ENCODE data around the gene SLC30A7. TPM values are rescaled to one million over a fixed set of nuclear protein-coding genes. Genes with fewer than 3 reads are reported as not detected.
"Not testable (repeated sequence)": the region's sequence is repeated elsewhere in the genome, so short reads cannot be mapped to it uniquely, and the experiment has no call there.

Gene SLC30A7
- total RNA-seq, 1 donor from 2014 or later: 19.1 TPM

GRCh38 chr1:100891380-100891779 lies 4.5 kb upstream of the SLC30A7 start:
- DNase-seq: no peak

DNA sequence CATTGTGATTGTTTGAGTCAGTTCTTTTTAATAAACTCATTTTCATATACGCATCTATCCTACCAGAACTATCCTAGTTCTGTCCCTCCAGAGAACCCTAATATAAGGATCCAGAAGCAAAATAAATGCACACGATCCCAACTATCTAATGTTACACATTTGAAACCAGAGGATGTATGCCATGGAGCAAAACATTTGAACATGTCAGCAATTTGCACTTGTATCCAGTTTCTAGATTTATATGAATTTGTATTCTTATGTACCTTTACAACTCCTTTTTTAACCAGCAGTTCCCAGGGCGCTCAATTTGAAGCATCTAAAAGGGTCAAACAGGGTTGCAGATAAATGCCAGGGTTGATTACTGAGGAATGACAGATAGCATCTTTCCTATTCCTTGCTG lies 3.3 kb upstream of the SLC30A7 start:
- DNase-seq: no peak

DNA sequence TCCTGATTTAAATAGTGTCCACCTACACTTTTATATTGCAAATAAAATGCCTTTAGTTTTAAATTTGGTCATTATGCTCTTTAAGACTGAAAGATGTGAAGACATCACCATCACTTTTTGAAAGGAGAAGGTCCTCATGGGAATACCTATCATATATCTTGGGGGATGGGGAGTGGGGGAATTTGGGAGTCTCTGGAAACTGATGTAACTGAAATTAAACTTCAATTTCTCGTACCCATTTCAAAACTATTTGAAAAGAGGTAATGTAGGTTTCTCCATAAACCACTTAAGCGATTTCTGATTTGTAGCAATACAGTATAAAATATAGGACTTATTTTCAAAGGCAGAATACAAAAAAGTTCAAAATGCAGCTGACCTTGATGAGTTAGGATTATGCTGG lies 2.2 kb upstream of the SLC30A7 start:
- DNase-seq: no peak

GRCh38 chr1:100894603-100895539 lies 1.0 kb upstream of the SLC30A7 start, which contains the start of gene EXTL2:
Gene EXTL2, minus strand, starts transcription at chr1:100894842. Its CDS starts 6,085 bp downstream, at chr1:100888757.
- DNase-seq: peak; percentile 95

GRCh38 chr1:100896481-100896982 lies 642 bp downstream of the SLC30A7 start:
- DNase-seq: peak; percentile 40

- no peak for DNase-seq
Observed at GRCh38 chr1:100902365-100902764, 6.5 kb downstream of the SLC30A7 start.

GRCh38 chr1:100903777-100904176 lies 7.9 kb downstream of the SLC30A7 start:
- no peak for DNase-seq

DNA sequence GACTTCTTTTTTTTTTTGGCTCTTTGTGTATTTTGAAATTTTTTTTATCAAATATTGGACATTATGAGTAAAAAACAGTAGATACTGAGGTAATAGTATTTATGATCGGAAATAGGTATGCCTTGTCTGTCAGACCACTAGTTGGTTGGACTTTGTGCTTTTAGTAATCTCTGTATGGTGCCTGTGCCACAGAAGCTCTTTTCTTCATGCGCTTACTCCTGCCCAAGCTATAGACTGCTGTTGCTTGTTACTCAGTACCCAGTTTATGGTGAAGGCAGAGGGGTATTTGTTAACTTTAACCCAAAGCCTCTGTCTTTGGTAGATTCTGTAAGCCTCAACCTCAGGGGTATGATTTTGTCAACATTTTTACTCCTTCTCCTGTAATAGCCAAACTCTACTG lies 8.6 kb downstream of the SLC30A7 start:
- DNase-seq: no peak

GRCh38 chr1:100905181-100905580 lies 9.3 kb downstream of the SLC30A7 start:
- DNase-seq: no peak

GRCh38 chr1:100907887-100908286 lies 12.0 kb downstream of the SLC30A7 start:
- DNase-seq: no peak

- no peak for DNase-seq
Observed at GRCh38 chr1:100909018-100909417, 13.1 kb downstream of the SLC30A7 start.

- DNase-seq: no peak
Observed at GRCh38 chr1:100912019-100912418, 16.1 kb downstream of the SLC30A7 start.

- DNase-seq: peak; percentile 80
Observed at GRCh38 chr1:100921110-100921706, 25.3 kb downstream of the SLC30A7 start.

DNA sequence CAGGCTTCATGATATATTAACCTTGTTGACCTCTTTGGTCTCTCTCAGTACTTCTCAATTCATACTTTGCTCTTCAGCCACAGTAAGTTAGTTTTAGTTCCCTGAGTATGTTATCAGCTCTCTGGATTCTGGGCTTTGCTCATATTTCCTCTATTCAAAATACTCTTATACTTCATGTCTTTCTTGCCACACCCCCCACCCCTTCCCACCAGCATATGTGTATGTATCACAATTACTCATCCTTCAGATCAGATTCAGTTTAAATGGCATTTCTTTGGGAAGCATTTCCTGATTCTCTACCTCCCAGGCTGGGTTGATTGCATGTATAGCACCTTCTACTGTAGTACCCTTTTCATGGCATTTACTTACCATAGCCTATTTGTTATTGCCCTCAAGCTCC lies 28.3 kb downstream of the SLC30A7 start:
- no peak for DNase-seq

- no peak for DNase-seq
Observed at GRCh38 chr1:100924991-100925390, 29.1 kb downstream of the SLC30A7 start.

DNA sequence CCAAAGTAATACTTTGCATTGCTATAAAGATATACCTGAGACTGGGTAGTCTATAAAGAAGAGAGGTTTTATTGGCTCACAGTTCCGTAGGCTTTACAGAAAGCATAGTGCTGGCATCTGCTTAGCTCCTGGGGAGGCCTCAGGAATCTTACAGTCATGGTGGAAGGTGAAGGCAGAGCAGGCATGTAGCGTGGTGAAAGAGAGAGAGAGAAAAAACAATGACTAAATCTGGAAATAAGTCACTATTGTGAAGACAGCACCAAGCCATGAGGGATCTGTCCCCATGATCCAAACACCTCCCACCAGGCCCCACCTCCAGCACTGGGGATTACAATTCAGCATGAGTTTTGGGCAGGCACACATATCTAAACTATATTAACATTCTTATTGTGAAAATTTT lies 30.4 kb downstream of the SLC30A7 start:
- no peak for DNase-seq

DNA sequence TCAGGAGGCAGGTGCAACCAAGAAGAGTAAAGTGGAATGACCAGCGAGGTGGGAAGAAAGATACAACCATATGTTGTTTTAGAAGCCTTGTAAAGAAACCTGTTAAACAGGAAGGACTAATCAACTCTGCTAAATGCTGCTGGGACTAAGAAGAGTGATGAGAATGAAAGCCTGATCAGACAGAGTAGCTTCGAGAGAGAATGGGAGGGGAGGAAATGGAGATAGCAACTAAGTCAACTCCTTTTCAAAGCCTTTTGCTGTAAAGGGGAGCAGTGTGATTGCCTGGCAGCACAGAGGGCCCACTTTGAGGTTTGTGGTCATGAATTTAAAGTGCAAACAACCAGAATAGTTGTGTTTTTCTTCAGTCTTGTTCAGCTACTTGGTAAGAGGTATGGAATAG lies 31.4 kb downstream of the SLC30A7 start:
- no peak for DNase-seq

DNA sequence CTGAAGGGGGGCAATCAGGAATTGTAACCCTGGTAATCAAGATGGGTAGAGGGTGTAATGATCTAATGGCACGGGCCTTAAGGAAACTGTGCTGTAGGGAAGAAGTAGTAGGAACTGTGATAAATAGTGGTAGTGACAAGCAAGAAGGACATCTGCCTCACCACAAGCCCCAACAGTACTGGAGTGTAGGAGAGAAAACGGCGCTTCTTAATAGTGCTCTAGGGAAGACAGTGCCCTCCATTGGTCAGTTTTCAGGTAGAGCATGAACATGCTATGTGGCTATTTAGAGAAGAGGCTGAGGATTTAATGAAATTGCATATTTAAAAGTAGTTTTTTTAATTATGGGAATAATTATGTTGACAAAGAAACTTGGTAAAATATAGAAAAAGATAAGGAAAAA lies 32.2 kb downstream of the SLC30A7 start:
- DNase-seq: no peak

DNA sequence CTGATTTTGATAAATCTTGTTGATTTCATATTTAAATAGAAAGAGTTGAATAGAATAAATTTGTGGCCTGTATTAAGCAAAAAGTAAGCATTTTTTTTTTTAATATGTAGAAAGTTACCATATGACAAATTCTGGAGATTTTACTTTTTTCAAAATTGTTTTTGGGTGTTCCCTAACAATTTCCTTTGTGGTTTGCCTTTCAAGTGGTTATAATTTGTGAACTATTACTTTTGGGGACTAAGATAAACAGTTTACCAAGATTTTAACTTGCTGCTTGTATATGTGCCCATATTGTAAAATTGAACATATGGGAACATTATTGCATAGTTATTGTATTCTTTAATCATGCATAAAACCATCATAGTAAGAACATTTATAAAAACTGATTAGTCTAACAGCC lies 34.6 kb downstream of the SLC30A7 start:
- DNase-seq: no peak

DNA sequence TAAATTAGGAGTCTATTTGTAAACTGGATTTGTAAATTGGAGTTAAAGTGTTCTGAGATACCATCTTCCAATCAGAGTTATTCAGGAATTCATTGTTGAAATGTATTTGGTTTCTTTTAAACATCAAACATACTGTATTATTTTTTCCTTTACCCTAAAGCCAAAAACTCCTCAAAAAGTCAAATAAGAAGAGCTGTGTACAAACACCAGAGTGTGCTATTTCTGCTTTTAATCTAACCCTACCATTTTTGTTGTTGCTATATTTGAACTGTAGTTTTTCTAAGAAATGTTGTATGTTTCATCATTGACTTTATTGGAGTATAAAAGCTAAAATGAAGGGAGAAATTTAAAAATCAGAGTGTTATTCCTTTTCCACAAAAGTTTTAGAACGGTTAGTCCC lies 35.8 kb downstream of the SLC30A7 start:
- no peak for DNase-seq

DNA sequence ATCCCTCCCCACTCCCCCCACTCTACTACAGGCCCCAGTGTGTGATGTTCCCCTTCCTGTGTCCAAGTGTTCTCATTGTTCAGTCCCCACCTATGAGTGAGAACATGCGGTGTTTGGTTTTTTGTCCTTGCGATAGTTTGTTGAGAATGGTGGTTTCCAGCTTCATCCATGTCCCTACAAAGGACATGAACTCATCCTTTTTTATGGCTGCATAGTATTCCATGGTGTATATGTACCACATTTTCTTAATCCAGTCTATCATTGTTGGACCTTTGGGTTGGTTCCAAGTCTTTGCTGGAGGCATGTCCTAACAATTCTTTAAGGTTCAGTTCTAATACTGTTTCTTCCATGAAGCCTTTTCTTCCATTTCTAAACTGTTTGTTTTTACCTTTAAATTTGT lies 37.7 kb downstream of the SLC30A7 start:
- DNase-seq: not testable (repeated sequence)

- DNase-seq: no peak
Observed at GRCh38 chr1:100936194-100936967, 40.5 kb downstream of the SLC30A7 start.

DNA sequence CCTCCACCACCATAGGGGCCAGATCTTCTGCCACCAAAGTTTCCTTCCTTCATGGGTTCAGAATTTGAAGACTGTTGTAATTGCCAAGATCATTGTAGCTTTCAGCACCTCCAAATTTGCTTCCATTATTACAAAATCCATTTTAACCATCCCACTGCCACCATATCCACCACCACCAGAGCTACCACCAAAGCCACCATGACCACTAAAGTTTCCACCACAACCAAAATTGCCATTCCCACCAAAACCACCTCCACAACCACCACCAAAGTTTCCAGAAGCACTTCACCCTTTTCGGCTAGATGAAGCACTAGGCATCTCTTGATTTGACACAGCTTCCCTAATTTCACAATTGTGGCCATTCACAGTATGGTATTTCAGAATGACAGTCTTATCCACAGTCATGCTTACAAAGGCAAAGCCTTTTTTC lies 45.2 kb downstream of the SLC30A7 start:
- no peak for DNase-seq

Data from tongue (tissue), 2 donors.